GM23338 (cell line): Measurements from ENCODE around the gene IL10. TPM values are rescaled to one million over a fixed set of nuclear protein-coding genes. Genes with fewer than 3 reads are reported as not detected.

Experiments
- ATAC-seq: fragments of 200-7000 bp; cut with Tn5 transposase; 3 replicates; pipeline ENCODE4 v1.9.1; 2020
- DNase-seq: peaks from one replicate; pipeline ENCODE4 v3.0.0-alpha.2; 2015; ENCODE audit warnings: low spot score
- H2AFZ ChIP-seq: fragments of 200-600 bp; sonication (generic); 2 replicates; pipeline ENCODE4 v1.8.0; 2016; ENCODE audit warnings: antibody characterized with exemption, mild to moderate bottlenecking, moderate library complexity
- H3F3A ChIP-seq: fragments of 200-600 bp; sonication (generic); replicated peaks from 2 replicates; pipeline ENCODE4 v1.8.0; 2017; ENCODE audit warnings: antibody characterized with exemption, mixed run types, low read depth
- H3K27ac ChIP-seq: fragments of 200-600 bp; sonication (generic); 2 replicates; pipeline ENCODE4 v1.6.1; 2016; ENCODE audit warnings: low read depth
- H3K27me3 ChIP-seq: fragments of 200-600 bp; sonication (generic); 2 replicates; pipeline ENCODE4 v1.8.0; 2016; ENCODE audit warnings: mild to moderate bottlenecking, mixed run types, moderate library complexity; ENCODE audit not compliant: insufficient read depth
- H3K36me3 ChIP-seq: fragments of 200-600 bp; sonication (generic); 2 replicates; pipeline ENCODE4 v1.8.0; 2016; ENCODE audit warnings: mild to moderate bottlenecking; ENCODE audit not compliant: insufficient read depth
- H3K4me1 ChIP-seq: fragments of 200-600 bp; sonication (generic); 2 replicates; pipeline ENCODE4 v1.8.0; 2016; ENCODE audit warnings: mild to moderate bottlenecking, moderate library complexity; ENCODE audit not compliant: insufficient read depth
- H3K4me2 ChIP-seq: fragments of 200-600 bp; sonication (generic); 2 replicates; pipeline ENCODE4 v1.7.1; 2017; ENCODE audit warnings: mixed run types
- H3K4me3 ChIP-seq: fragments of 200-600 bp; sonication (generic); 2 replicates; pipeline ENCODE4 v1.6.1; 2016; ENCODE audit warnings: mixed run types
- H3K79me2 ChIP-seq: fragments of 200-600 bp; sonication (generic); replicated peaks from 2 replicates; pipeline ENCODE4 v1.8.0; 2017; ENCODE audit warnings: mild to moderate bottlenecking; ENCODE audit not compliant: insufficient read depth
- H3K9me2 ChIP-seq: fragments of 200-600 bp; sonication (generic); 2 replicates; pipeline ENCODE4 v1.8.0; 2017; ENCODE audit not compliant: insufficient read depth
- H4K20me1 ChIP-seq: fragments of 200-600 bp; sonication (generic); replicated peaks from 2 replicates; pipeline ENCODE4 v1.8.0; 2017; ENCODE audit warnings: mild to moderate bottlenecking; ENCODE audit not compliant: insufficient read depth
- H3K27ac Mint-ChIP-seq: 2 replicates; pipeline ENCODE4 v1.8.0; 2020; ENCODE audit warnings: inconsistent platforms, mild to moderate bottlenecking, moderate library complexity, mixed read lengths
- H3K27me3 Mint-ChIP-seq: 3 replicates; pipeline ENCODE4 v1.8.0; 2022; ENCODE audit warnings: low read depth, mild to moderate bottlenecking, moderate library complexity, mixed read lengths, inconsistent platforms; ENCODE audit not compliant: insufficient read depth, poor library complexity
- H3K36me3 Mint-ChIP-seq: 3 replicates; pipeline ENCODE4 v1.8.0; 2021; ENCODE audit warnings: low read depth, mild to moderate bottlenecking, inconsistent platforms, moderate library complexity, mixed read lengths
- H3K4me1 Mint-ChIP-seq: 3 replicates; pipeline ENCODE4 v1.8.0; 2020; ENCODE audit warnings: mild to moderate bottlenecking, inconsistent platforms, mixed read lengths
- H3K4me3 Mint-ChIP-seq: 3 replicates; pipeline ENCODE4 v1.8.0; 2021; ENCODE audit warnings: moderate library complexity, mild to moderate bottlenecking, inconsistent platforms, mixed read lengths
- H3K9me3 Mint-ChIP-seq: 3 replicates; pipeline ENCODE4 v1.8.0; 2020; ENCODE audit warnings: moderate library complexity, mild to moderate bottlenecking, inconsistent platforms, mixed read lengths
- CREB1 ChIP-seq: fragments of 250-450 bp; sonication (Bioruptor Pico); IDR thresholded peaks from 2 replicates; pipeline ENCODE4 v1.5.0; 2020; ENCODE audit warnings: low read depth, mild to moderate bottlenecking, moderate library complexity
- EZH2phosphoT487 ChIP-seq: fragments of 200-600 bp; sonication (generic); IDR thresholded peaks from one replicate; pipeline ENCODE4 v1.8.1; 2018; ENCODE audit warnings: antibody characterized with exemption; ENCODE audit not compliant: unreplicated experiment
- JUNB ChIP-seq: IDR thresholded peaks from one replicate; pipeline ENCODE4 v1.6.1; 2016; ENCODE audit warnings: antibody characterized with exemption; ENCODE audit not compliant: unreplicated experiment
- POLR2AphosphoS5 ChIP-seq: IDR thresholded peaks from 2 replicates; pipeline ENCODE4 v1.6.1; 2016; ENCODE audit warnings: antibody characterized with exemption, low read depth
- STAT1 ChIP-seq: IDR thresholded peaks from one replicate; pipeline ENCODE4 v1.6.1; 2016; ENCODE audit warnings: antibody characterized with exemption; ENCODE audit not compliant: unreplicated experiment
- ZNF331 ChIP-seq: fragments of 250-450 bp; sonication (Bioruptor Pico); IDR thresholded peaks from 2 replicates; pipeline ENCODE4 v1.5.0; 2020; ENCODE audit warnings: low read depth, mild to moderate bottlenecking, moderate library complexity
- polyA plus RNA-seq: library from polyadenylated mRNA; unstranded; fragments of >200 nt; fragmentation: Nextera tagmentation; extraction: Ambion mirVana; gene quantifications from 2 replicates; pipeline ENCODE4 v1.2.1, GENCODE V29; 2016
- total RNA-seq: library from RNA; depleted of rRNA; stranded (reverse); fragments of >200 nt; shearing (Covaris generic); gene quantifications from 2 replicates; pipeline ENCODE4 v1.2.3, GENCODE V29; 2014
- TF ChIP-seq, protein P1 (sequence below): fragments of 250-450 bp; sonication (Bioruptor Pico); IDR thresholded peaks from 2 replicates; pipeline ENCODE4 v1.5.0; 2020; ENCODE audit warnings: mild to moderate bottlenecking, moderate library complexity
- TF ChIP-seq, protein P2 (sequence below): IDR thresholded peaks from 2 replicates; pipeline ENCODE4 v1.6.1; 2016; ENCODE audit warnings: antibody characterized with exemption
- TF ChIP-seq, protein P3 (sequence below): IDR thresholded peaks from one replicate; pipeline ENCODE4 v1.6.1; 2018; ENCODE audit warnings: antibody characterized with exemption; ENCODE audit not compliant: unreplicated experiment

The IL10 gene
- total and polyA plus RNA-seq, 2 experiments from 2014 or later, result not detected

DNA sequence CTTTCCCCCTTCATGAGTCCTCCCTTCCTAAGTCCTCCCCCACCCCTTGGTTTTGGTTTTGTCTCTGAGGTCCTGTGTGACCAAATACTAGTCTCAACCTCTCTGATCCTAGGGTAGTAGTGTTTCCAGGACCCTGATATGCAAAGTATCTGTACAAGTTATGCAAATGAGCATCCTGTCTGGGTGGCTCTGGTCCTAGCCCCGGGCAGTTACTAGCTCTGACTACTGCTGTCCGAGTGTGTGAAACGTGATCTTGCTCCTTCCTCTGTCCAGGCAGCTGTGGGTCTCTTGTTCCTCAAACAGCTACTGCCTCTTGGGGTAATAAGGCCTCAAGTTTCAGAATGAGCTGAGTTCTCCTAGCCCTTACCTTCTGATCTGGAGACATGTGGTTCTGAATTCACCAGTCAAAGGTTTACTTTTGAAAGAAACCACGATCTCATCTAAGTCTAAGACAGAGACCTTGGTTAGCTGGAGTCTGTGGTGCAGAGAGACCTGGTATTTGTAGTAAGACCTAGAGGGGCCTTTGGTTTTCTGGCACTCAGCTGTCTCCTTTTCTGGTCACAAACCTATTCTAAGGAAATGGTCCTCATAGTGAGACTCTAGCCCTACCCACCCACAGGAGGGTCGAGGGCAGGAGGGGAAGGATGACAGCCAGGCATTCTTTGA, 32.8 kb downstream of the IL10 start:
- H3K36me3 ChIP-seq, result no peaks in the 10 kb centered on the region
- H3K27me3 ChIP-seq, result no peaks in the 10 kb centered on the region
- H3K4me3 ChIP-seq, result no peak overlapping the region
- H3K79me2 ChIP-seq, result no peaks in the 10 kb centered on the region
- Mint-ChIP-seq H3K9me3 (no peaks in the 10 kb centered on the region), H3K36me3 (no peaks in the 10 kb centered on the region), H3K27me3 (peaks cover 6% of the 10 kb centered on the region), H3K4me1 (peaks cover 11% of the 10 kb centered on the region; the same call in 2 of the 3 replicates), H3K27ac (no peak overlapping the region), H3K4me3 (no peak overlapping the region)
- no peak overlapping the region for H3K4me2 ChIP-seq
- H3K27ac ChIP-seq, result no peak overlapping the region
- peaks cover 4% of the 10 kb centered on the region; the same call in 1 of the 2 replicates for H4K20me1 ChIP-seq
- H2AFZ ChIP-seq, result no peak overlapping the region
- H3K4me1 ChIP-seq, result no peaks in the 10 kb centered on the region
- peak; percentile 32 for DNase-seq
- peak; percentile 41 for ATAC-seq
- no peaks in the 10 kb centered on the region for H3F3A ChIP-seq
- H3K9me2 ChIP-seq, result no peaks in the 10 kb centered on the region
- TF ChIP-seq, protein P1, sequence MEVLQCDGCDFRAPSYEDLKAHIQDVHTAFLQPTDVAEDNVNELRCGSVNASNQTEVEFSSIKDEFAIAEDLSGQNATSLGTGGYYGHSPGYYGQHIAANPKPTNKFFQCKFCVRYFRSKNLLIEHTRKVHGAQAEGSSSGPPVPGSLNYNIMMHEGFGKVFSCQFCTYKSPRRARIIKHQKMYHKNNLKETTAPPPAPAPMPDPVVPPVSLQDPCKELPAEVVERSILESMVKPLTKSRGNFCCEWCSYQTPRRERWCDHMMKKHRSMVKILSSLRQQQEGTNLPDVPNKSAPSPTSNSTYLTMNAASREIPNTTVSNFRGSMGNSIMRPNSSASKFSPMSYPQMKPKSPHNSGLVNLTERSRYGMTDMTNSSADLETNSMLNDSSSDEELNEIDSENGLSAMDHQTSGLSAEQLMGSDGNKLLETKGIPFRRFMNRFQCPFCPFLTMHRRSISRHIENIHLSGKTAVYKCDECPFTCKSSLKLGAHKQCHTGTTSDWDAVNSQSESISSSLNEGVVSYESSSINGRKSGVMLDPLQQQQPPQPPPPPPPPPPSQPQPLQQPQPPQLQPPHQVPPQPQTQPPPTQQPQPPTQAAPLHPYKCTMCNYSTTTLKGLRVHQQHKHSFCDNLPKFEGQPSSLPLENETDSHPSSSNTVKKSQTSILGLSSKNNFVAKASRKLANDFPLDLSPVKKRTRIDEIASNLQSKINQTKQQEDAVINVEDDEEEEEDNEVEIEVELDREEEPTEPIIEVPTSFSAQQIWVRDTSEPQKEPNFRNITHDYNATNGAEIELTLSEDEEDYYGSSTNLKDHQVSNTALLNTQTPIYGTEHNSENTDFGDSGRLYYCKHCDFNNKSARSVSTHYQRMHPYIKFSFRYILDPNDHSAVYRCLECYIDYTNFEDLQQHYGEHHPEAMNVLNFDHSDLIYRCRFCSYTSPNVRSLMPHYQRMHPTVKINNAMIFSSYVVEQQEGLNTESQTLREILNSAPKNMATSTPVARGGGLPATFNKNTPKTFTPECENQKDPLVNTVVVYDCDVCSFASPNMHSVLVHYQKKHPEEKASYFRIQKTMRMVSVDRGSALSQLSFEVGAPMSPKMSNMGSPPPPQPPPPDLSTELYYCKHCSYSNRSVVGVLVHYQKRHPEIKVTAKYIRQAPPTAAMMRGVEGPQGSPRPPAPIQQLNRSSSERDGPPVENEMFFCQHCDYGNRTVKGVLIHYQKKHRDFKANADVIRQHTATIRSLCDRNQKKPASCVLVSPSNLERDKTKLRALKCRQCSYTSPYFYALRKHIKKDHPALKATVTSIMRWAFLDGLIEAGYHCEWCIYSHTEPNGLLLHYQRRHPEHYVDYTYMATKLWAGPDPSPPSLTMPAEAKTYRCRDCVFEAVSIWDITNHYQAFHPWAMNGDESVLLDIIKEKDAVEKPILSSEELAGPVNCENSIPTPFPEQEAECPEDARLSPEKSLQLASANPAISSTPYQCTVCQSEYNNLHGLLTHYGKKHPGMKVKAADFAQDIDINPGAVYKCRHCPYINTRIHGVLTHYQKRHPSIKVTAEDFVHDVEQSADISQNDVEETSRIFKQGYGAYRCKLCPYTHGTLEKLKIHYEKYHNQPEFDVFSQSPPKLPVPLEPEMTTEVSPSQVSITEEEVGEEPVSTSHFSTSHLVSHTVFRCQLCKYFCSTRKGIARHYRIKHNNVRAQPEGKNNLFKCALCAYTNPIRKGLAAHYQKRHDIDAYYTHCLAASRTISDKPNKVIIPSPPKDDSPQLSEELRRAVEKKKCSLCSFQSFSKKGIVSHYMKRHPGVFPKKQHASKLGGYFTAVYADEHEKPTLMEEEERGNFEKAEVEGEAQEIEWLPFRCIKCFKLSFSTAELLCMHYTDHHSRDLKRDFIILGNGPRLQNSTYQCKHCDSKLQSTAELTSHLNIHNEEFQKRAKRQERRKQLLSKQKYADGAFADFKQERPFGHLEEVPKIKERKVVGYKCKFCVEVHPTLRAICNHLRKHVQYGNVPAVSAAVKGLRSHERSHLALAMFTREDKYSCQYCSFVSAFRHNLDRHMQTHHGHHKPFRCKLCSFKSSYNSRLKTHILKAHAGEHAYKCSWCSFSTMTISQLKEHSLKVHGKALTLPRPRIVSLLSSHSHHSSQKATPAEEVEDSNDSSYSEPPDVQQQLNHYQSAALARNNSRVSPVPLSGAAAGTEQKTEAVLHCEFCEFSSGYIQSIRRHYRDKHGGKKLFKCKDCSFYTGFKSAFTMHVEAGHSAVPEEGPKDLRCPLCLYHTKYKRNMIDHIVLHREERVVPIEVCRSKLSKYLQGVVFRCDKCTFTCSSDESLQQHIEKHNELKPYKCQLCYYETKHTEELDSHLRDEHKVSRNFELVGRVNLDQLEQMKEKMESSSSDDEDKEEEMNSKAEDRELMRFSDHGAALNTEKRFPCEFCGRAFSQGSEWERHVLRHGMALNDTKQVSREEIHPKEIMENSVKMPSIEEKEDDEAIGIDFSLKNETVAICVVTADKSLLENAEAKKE, result no peak
- TF ChIP-seq, protein P2, sequence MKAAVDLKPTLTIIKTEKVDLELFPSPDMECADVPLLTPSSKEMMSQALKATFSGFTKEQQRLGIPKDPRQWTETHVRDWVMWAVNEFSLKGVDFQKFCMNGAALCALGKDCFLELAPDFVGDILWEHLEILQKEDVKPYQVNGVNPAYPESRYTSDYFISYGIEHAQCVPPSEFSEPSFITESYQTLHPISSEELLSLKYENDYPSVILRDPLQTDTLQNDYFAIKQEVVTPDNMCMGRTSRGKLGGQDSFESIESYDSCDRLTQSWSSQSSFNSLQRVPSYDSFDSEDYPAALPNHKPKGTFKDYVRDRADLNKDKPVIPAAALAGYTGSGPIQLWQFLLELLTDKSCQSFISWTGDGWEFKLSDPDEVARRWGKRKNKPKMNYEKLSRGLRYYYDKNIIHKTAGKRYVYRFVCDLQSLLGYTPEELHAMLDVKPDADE, result no peak
- TF ChIP-seq, protein P3, sequence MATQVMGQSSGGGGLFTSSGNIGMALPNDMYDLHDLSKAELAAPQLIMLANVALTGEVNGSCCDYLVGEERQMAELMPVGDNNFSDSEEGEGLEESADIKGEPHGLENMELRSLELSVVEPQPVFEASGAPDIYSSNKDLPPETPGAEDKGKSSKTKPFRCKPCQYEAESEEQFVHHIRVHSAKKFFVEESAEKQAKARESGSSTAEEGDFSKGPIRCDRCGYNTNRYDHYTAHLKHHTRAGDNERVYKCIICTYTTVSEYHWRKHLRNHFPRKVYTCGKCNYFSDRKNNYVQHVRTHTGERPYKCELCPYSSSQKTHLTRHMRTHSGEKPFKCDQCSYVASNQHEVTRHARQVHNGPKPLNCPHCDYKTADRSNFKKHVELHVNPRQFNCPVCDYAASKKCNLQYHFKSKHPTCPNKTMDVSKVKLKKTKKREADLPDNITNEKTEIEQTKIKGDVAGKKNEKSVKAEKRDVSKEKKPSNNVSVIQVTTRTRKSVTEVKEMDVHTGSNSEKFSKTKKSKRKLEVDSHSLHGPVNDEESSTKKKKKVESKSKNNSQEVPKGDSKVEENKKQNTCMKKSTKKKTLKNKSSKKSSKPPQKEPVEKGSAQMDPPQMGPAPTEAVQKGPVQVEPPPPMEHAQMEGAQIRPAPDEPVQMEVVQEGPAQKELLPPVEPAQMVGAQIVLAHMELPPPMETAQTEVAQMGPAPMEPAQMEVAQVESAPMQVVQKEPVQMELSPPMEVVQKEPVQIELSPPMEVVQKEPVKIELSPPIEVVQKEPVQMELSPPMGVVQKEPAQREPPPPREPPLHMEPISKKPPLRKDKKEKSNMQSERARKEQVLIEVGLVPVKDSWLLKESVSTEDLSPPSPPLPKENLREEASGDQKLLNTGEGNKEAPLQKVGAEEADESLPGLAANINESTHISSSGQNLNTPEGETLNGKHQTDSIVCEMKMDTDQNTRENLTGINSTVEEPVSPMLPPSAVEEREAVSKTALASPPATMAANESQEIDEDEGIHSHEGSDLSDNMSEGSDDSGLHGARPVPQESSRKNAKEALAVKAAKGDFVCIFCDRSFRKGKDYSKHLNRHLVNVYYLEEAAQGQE, result no peak
- TF ChIP-seq ZNF331 (no peak), EZH2phosphoT487 (no peak), STAT1 (no peak), POLR2AphosphoS5 (no peak), CREB1 (no peak), JUNB (no peak)
